ENCODE measurements around the gene FAM114A2. TPM values are rescaled to one million over a fixed set of nuclear protein-coding genes. Genes with fewer than 3 reads are reported as not detected.

FAM114A2 gene
- total RNA-seq, 1 donor = 40.9 TPM

GRCh38 chr5:154059039-154059430, 20.3 kb upstream of the FAM114A2 start:
- Histone ChIP-seq H3K79me2 (ENCODE audit: insufficient read depth, low read length) (no peaks in the 10 kb centered on the region), H4K20me1 (ENCODE audit: insufficient read depth, low read length) (peaks cover 19% of the 10 kb centered on the region), H3K4me1 (ENCODE audit: insufficient read depth, low read length) (peaks cover 10% of the 10 kb centered on the region), H3K4me2 (ENCODE audit: insufficient read depth, low read length) (no peak overlapping the region), H3K4me3 (ENCODE audit: insufficient read depth, low read length) (no peak overlapping the region), H3K27ac (ENCODE audit: low read depth, low read length) (no peak overlapping the region), H3K9me3 (ENCODE audit: low read depth, low read length) (no peaks in the 10 kb centered on the region), H3K27me3 (ENCODE audit: insufficient read depth, low read length) (no peaks in the 10 kb centered on the region), H3K36me3 (ENCODE audit: insufficient read depth, low read length) (peaks cover 2% of the 10 kb centered on the region), H2AFZ (ENCODE audit: low read length) (no peak overlapping the region)
- no peak for TF ChIP-seq CTCF (IDR thresholded peaks at IDR 0.05; ENCODE audit: extremely low read depth, low read depth, low read length)
- no peak for DNase-seq (ENCODE audit: insufficient read length, low spot score, missing footprints)

GRCh38 chr5:154058055-154059038, 19.6 kb upstream of the FAM114A2 start:
- DNase-seq (ENCODE audit: insufficient read length, low spot score, missing footprints) = peak; percentile 75
- peaks cover 21% of the 10 kb centered on the region for H4K20me1 ChIP-seq (ENCODE audit: insufficient read depth, low read length)
- no peak overlapping the region for H3K4me3 ChIP-seq (ENCODE audit: insufficient read depth, low read length)
- no peak overlapping the region for H3K4me2 ChIP-seq (ENCODE audit: insufficient read depth, low read length)
- no peaks in the 10 kb centered on the region for H3K27me3 ChIP-seq (ENCODE audit: insufficient read depth, low read length)
- H3K27ac ChIP-seq (ENCODE audit: low read depth, low read length) = no peak overlapping the region
- no peaks in the 10 kb centered on the region for H3K9me3 ChIP-seq (ENCODE audit: low read depth, low read length)
- H2AFZ ChIP-seq (ENCODE audit: low read length) = no peak overlapping the region
- H3K4me1 ChIP-seq (ENCODE audit: insufficient read depth, low read length) = peaks cover 10% of the 10 kb centered on the region
- no peak for TF ChIP-seq CTCF (IDR thresholded peaks at IDR 0.05; ENCODE audit: extremely low read depth, low read depth, low read length)
- peaks cover 9% of the 10 kb centered on the region for H3K36me3 ChIP-seq (ENCODE audit: insufficient read depth, low read length)
- no peaks in the 10 kb centered on the region for H3K79me2 ChIP-seq (ENCODE audit: insufficient read depth, low read length)

- no peak overlapping the region for H3K4me3 ChIP-seq (ENCODE audit: insufficient read depth, low read length)
- H4K20me1 ChIP-seq (ENCODE audit: insufficient read depth, low read length) = peaks cover 29% of the 10 kb centered on the region
- no peak for TF ChIP-seq CTCF (IDR thresholded peaks at IDR 0.05; ENCODE audit: extremely low read depth, low read depth, low read length)
Measured at GRCh38 chr5:154055201-154055600, 16.5 kb upstream of the FAM114A2 start.

GRCh38 chr5:154053468-154053867, 14.8 kb upstream of the FAM114A2 start:
- H3K4me2 ChIP-seq (ENCODE audit: insufficient read depth, low read length) = no peak overlapping the region
- TF ChIP-seq CTCF (IDR thresholded peaks at IDR 0.05; ENCODE audit: extremely low read depth, low read depth, low read length) = no peak
- no peaks in the 10 kb centered on the region for H3K27me3 ChIP-seq (ENCODE audit: insufficient read depth, low read length)
- H3K36me3 ChIP-seq (ENCODE audit: insufficient read depth, low read length) = peaks cover 22% of the 10 kb centered on the region
- H3K4me3 ChIP-seq (ENCODE audit: insufficient read depth, low read length) = no peak overlapping the region
- peaks cover 7% of the 10 kb centered on the region for H3K4me1 ChIP-seq (ENCODE audit: insufficient read depth, low read length)
- no peak overlapping the region for H2AFZ ChIP-seq (ENCODE audit: low read length)
- no peak for DNase-seq (ENCODE audit: insufficient read length, low spot score, missing footprints)
- H4K20me1 ChIP-seq (ENCODE audit: insufficient read depth, low read length) = peaks cover 18% of the 10 kb centered on the region
- no peaks in the 10 kb centered on the region for H3K79me2 ChIP-seq (ENCODE audit: insufficient read depth, low read length)
- no peak overlapping the region for H3K27ac ChIP-seq (ENCODE audit: low read depth, low read length)
- H3K9me3 ChIP-seq (ENCODE audit: low read depth, low read length) = no peaks in the 10 kb centered on the region

More at GRCh38 chr5:154055201-154055600, 16.5 kb upstream of the FAM114A2 start:
- Histone ChIP-seq H3K27me3 (ENCODE audit: insufficient read depth, low read length) (no peaks in the 10 kb centered on the region), H3K36me3 (ENCODE audit: insufficient read depth, low read length) (peaks cover 22% of the 10 kb centered on the region), H2AFZ (ENCODE audit: low read length) (no peak overlapping the region), H3K79me2 (ENCODE audit: insufficient read depth, low read length) (no peaks in the 10 kb centered on the region), H3K4me1 (ENCODE audit: insufficient read depth, low read length) (peaks cover 10% of the 10 kb centered on the region), H3K9me3 (ENCODE audit: low read depth, low read length) (no peaks in the 10 kb centered on the region), H3K27ac (ENCODE audit: low read depth, low read length) (no peak overlapping the region), H3K4me2 (ENCODE audit: insufficient read depth, low read length) (no peak overlapping the region)
- DNase-seq (ENCODE audit: insufficient read length, low spot score, missing footprints) = no peak

Measured in osteoblast (primary cell).